Loucy (cell line): ENCODE results near the gene DAW1.

ENCODE experiments used
- H2AFZ ChIP-seq: fragments of 200-600 bp; sonication (generic); 2 replicates; pipeline ENCODE4 v1.6.0; 2016; ENCODE audit warnings: antibody characterized with exemption, mild to moderate bottlenecking, low read length, moderate library complexity
- H3F3A ChIP-seq: fragments of 200-600 bp; 2 replicates; pipeline ENCODE4 v1.6.0; 2016; ENCODE audit warnings: antibody characterized with exemption, low read depth, mild to moderate bottlenecking
- H3K27me3 ChIP-seq: fragments of 200-600 bp; sonication (generic); 2 replicates; pipeline ENCODE4 v1.6.1; 2014; ENCODE audit warnings: low read length, mild to moderate bottlenecking; ENCODE audit not compliant: insufficient read depth, poor library complexity, severe bottlenecking
- H3K36me3 ChIP-seq: fragments of 200-600 bp; sonication (generic); 2 replicates; pipeline ENCODE4 v1.6.1; 2016; ENCODE audit warnings: low read length; ENCODE audit not compliant: insufficient read depth
- H3K4me1 ChIP-seq: fragments of 200-600 bp; sonication (generic); 2 replicates; pipeline ENCODE4 v1.5.1; 2014; ENCODE audit warnings: low read length, mild to moderate bottlenecking; ENCODE audit not compliant: insufficient read depth, poor library complexity, severe bottlenecking
- H3K4me2 ChIP-seq: fragments of 200-600 bp; sonication (generic); 2 replicates; pipeline ENCODE4 v1.6.0; 2014; ENCODE audit warnings: antibody characterized with exemption, low read length, low read depth, mild to moderate bottlenecking; ENCODE audit not compliant: poor library complexity, severe bottlenecking
- H3K4me3 ChIP-seq: fragments of 200-600 bp; sonication (generic); 2 replicates; pipeline ENCODE4 v1.5.1; 2014; ENCODE audit warnings: low read length, mild to moderate bottlenecking, mixed read lengths; ENCODE audit not compliant: poor library complexity, severe bottlenecking
- H3K79me2 ChIP-seq: fragments of 200-600 bp; sonication (generic); 2 replicates; pipeline ENCODE4 v1.6.1; 2014; ENCODE audit warnings: low read length; ENCODE audit not compliant: insufficient read depth
- H3K9ac ChIP-seq: fragments of 200-600 bp; sonication (generic); 2 replicates; pipeline ENCODE4 v1.6.0; 2014; ENCODE audit warnings: mild to moderate bottlenecking, low read depth, low read length, moderate library complexity; ENCODE audit not compliant: poor library complexity, severe bottlenecking
- H3K9me2 ChIP-seq: fragments of 200-600 bp; sonication (generic); replicated peaks from 2 replicates; pipeline ENCODE4 v1.6.1; 2016; ENCODE audit warnings: low read depth, low read length, mixed read lengths
- H3K9me3 ChIP-seq: fragments of 200-600 bp; sonication (generic); 2 replicates; pipeline ENCODE4 v1.6.1; 2014; ENCODE audit warnings: mild to moderate bottlenecking, antibody characterized with exemption, low read length, low read depth; ENCODE audit not compliant: insufficient read depth
- H4K20me1 ChIP-seq: fragments of 200-600 bp; sonication (generic); 2 replicates; pipeline ENCODE4 v1.6.0; 2014; ENCODE audit warnings: antibody characterized with exemption, low read length, mild to moderate bottlenecking; ENCODE audit not compliant: insufficient read depth, poor library complexity, severe bottlenecking
- EZH2phosphoT487 ChIP-seq: fragments of 200-600 bp; IDR thresholded peaks from 2 replicates; pipeline ENCODE4 v1.6.1; 2018; ENCODE audit warnings: antibody characterized with exemption, mild to moderate bottlenecking, moderate library complexity, borderline replicate concordance
- TF ChIP-seq, protein P1 (sequence below): fragments of 200-600 bp; sonication (generic); conservative IDR thresholded peaks from 2 replicates; pipeline ENCODE4 v1.5.1; 2014; ENCODE audit warnings: mild to moderate bottlenecking, antibody characterized with exemption, low read length

DAW1 gene

GRCh38 chr2:227921648-227922047 lies 50.2 kb downstream of the DAW1 start:
- TF ChIP-seq, protein P1, sequence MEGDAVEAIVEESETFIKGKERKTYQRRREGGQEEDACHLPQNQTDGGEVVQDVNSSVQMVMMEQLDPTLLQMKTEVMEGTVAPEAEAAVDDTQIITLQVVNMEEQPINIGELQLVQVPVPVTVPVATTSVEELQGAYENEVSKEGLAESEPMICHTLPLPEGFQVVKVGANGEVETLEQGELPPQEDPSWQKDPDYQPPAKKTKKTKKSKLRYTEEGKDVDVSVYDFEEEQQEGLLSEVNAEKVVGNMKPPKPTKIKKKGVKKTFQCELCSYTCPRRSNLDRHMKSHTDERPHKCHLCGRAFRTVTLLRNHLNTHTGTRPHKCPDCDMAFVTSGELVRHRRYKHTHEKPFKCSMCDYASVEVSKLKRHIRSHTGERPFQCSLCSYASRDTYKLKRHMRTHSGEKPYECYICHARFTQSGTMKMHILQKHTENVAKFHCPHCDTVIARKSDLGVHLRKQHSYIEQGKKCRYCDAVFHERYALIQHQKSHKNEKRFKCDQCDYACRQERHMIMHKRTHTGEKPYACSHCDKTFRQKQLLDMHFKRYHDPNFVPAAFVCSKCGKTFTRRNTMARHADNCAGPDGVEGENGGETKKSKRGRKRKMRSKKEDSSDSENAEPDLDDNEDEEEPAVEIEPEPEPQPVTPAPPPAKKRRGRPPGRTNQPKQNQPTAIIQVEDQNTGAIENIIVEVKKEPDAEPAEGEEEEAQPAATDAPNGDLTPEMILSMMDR, result no peak
- TF ChIP-seq EZH2phosphoT487, result no peak
- no peaks in the 10 kb centered on the region for H3K79me2 ChIP-seq

DNA sequence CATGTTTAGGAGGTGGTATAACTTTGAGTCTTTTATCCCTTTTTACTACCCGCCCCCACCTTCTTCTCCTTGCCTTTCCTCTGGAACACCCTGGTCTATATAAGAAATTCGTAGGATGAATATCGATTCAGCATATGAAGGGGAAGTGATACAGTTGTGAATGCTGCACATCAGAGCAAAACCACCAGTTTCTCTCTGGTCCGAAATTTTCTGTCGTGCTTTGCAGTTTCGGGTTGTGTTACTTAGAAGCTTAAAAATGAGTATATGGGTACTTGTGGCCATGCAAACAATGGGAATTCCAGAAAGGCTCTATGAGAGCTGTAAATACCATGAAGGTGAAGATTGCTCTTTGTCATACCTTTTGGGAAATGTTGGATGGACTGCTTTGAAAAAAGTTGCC lies 60.6 kb downstream of the DAW1 start:
- Histone ChIP-seq H2AFZ (no peak overlapping the region), H3K4me2 (no peak overlapping the region), H3K9ac (no peak overlapping the region), H3K4me3 (no peak overlapping the region), H4K20me1 (no peaks in the 10 kb centered on the region), H3K9me3 (no peaks in the 10 kb centered on the region), H3K4me1 (no peaks in the 10 kb centered on the region), H3K9me2 (no peaks in the 10 kb centered on the region), H3F3A (no peaks in the 10 kb centered on the region), H3K36me3 (no peaks in the 10 kb centered on the region), H3K79me2 (no peaks in the 10 kb centered on the region), H3K27me3 (no peaks in the 10 kb centered on the region)
- TF ChIP-seq EZH2phosphoT487, result no peak
- TF ChIP-seq, protein P1, result no peak

More at GRCh38 chr2:227921648-227922047, 50.2 kb downstream of the DAW1 start:
- Histone ChIP-seq H3K4me2 (no peak overlapping the region), H3K9ac (no peak overlapping the region), H3F3A (no peaks in the 10 kb centered on the region), H3K4me1 (no peaks in the 10 kb centered on the region), H4K20me1 (no peaks in the 10 kb centered on the region), H3K9me3 (no peaks in the 10 kb centered on the region), H3K9me2 (0 out of 2 replicates have a peak, but pooled peaks cover 4% of the 10 kb centered on the region), H2AFZ (no peak overlapping the region), H3K27me3 (no peaks in the 10 kb centered on the region), H3K36me3 (no peaks in the 10 kb centered on the region), H3K4me3 (no peak overlapping the region)

GRCh38 chr2:227932403-227932802 lies 61.0 kb downstream of the DAW1 start:
- TF ChIP-seq EZH2phosphoT487, result no peak
- TF ChIP-seq, protein P1, result 0 out of 2 replicates have a peak, but pooled peaks have one; percentile 19
- H3K9ac ChIP-seq, result no peak overlapping the region
- H3F3A ChIP-seq, result no peaks in the 10 kb centered on the region
- H3K9me2 ChIP-seq, result no peaks in the 10 kb centered on the region
- no peaks in the 10 kb centered on the region for H3K79me2 ChIP-seq
- no peak overlapping the region for H2AFZ ChIP-seq
- no peaks in the 10 kb centered on the region for H3K36me3 ChIP-seq
- H3K4me2 ChIP-seq, result no peak overlapping the region
- H3K4me3 ChIP-seq, result no peak overlapping the region
- H3K9me3 ChIP-seq, result no peaks in the 10 kb centered on the region
- no peaks in the 10 kb centered on the region for H3K27me3 ChIP-seq
- H3K4me1 ChIP-seq, result no peaks in the 10 kb centered on the region
- H4K20me1 ChIP-seq, result no peaks in the 10 kb centered on the region
